Measurements from ENCODE around the gene CNTNAP5. TPM values are rescaled to one million over a fixed set of nuclear protein-coding genes. Genes with fewer than 3 reads are reported as not detected.

CNTNAP5 gene
- total and polyA plus RNA-seq, 12 donors = 0.08 to 4.9 (median 0.96) TPM; not detected in 5

DNA sequence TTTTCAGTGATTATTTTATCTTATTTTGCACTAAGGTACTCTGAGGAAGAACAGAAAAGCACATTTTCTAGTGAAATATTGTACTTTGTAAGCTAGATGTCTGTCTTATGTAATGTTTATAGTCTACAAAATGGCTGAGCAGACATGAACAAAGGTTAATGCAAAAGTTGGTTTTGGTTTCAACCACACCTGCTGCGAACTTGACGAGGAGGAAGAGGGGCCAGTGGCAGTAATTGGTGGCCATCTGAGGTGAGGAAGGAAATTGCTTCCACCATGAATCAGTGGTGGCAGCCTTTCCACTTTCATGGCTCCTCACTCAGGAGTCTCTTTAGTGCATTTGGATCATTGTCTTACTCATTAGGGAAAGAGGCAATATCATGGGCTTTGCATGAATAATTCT lies 894.2 kb downstream of the CNTNAP5 start:
- TF ChIP-seq CTCF (IDR thresholded peaks at IDR 0.05) = no peak
- TF ChIP-seq POLR2A (IDR thresholded peaks at IDR 0.05) = no peak
- no peaks in the 10 kb centered on the region for H3K36me3 ChIP-seq (replicated peaks in 1 of 2)
- intact Hi-C loops (cut with DNase I) = no loop called here

GRCh38 chr2:124920448-124920847 lies 895.4 kb downstream of the CNTNAP5 start:
- Histone ChIP-seq H3K36me3 (replicated peaks in 1 of 2) (no peaks in the 10 kb centered on the region), H3K4me1 (replicated peaks in 1 of 2) (no peaks in the 10 kb centered on the region), H3K4me3 (no peak overlapping the region), H3K27me3 (no peaks in the 10 kb centered on the region), H3K9me3 (replicated peaks in 1 of 3) (no peaks in the 10 kb centered on the region), H3K27ac (no peak overlapping the region)
- whole genome bisulfite sequencing, 4 donors = 67 to 96% (median 92%) methylated on average over 1 of the region's 1 CpG
- DNase-seq = no peak
- TF ChIP-seq POLR2A (IDR thresholded peaks at IDR 0.05) = no peak
- intact Hi-C loops (cut with DNase I) = no loop called here

More for the DNA sequence above, 894.2 kb downstream of the CNTNAP5 start:
- Histone ChIP-seq H3K27me3 (no peaks in the 10 kb centered on the region), H3K27ac (no peak overlapping the region), H3K9me3 (replicated peaks in 1 of 3) (no peaks in the 10 kb centered on the region), H3K4me3 (no peak overlapping the region), H3K4me1 (replicated peaks in 1 of 2) (no peaks in the 10 kb centered on the region)
- 84 to 94% (median 86%) methylated on average over 2 of the region's 2 CpGs for WGBS, 4 donors
- DNase-seq = no peak

- H3K36me3 ChIP-seq (replicated peaks in 1 of 2) = no peaks in the 10 kb centered on the region
- H3K9me3 ChIP-seq (replicated peaks in 1 of 3) = no peaks in the 10 kb centered on the region
- H3K27me3 ChIP-seq = no peaks in the 10 kb centered on the region
- DNase-seq = no peak
- intact Hi-C loops (cut with DNase I) = no loop called here
- TF ChIP-seq CTCF (IDR thresholded peaks at IDR 0.05) (no peak), POLR2A (IDR thresholded peaks at IDR 0.05) (no peak)
- no peak overlapping the region for H3K27ac ChIP-seq
- H3K4me3 ChIP-seq = no peak overlapping the region
- no peaks in the 10 kb centered on the region for H3K4me1 ChIP-seq (replicated peaks in 1 of 2)
- 82 to 90% (median 84%) methylated on average over 5 of the region's 5 CpGs for WGBS, 4 donors
Measured at GRCh38 chr2:124921191-124921590, 896.1 kb downstream of the CNTNAP5 start.

DNA sequence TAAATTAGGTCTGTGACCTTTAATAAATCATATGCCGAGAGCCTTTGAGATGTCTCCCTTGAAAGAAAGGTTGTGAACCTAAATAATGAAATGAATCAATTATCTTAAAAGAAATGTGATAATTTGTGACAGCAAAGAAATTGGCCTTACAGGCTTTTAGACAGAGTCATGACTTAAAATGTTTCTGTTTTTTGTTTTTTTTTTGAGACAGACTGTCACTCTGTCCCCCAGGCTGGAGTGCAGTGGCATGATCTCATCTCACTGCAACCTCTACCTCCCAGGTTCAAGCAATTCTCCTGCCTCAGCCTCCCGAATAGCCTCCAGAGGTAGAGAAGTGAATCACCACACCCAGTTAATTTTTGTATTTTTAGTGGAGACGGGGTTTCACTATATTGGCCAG lies 898.0 kb downstream of the CNTNAP5 start:
- no peak overlapping the region for H3K4me3 ChIP-seq
- DNase-seq = no peak
- TF ChIP-seq CTCF (IDR thresholded peaks at IDR 0.05) (no peak), POLR2A (IDR thresholded peaks at IDR 0.05) (no peak)
- H3K27me3 ChIP-seq = no peaks in the 10 kb centered on the region
- H3K36me3 ChIP-seq (replicated peaks in 1 of 2) = no peaks in the 10 kb centered on the region
- H3K9me3 ChIP-seq (replicated peaks in 1 of 3) = no peaks in the 10 kb centered on the region
- H3K4me1 ChIP-seq (replicated peaks in 1 of 2) = no peaks in the 10 kb centered on the region
- H3K27ac ChIP-seq = no peak overlapping the region
- intact Hi-C loops (cut with DNase I) = no loop called here
- WGBS, 4 donors = 77 to 92% (median 86%) methylated on average over 3 of the region's 3 CpGs

DNA sequence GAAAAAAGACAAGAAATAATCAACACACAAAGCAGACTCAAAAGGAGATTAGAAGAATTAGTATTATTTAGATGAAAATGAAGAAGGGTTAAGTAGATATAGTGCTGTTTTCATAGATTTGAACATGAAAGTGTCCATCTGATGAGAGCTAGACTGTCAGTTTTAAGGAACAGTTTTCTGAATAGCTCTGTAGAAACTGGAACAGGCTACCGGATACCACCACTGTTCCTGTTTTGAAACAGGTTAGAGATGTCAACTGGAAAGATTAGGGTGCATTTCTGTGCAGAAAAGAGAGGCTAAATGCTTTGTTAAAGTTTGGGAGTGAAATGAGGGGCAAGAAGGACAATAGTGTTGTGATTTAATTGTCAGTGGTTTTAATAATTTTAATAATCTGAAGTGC lies 908.8 kb downstream of the CNTNAP5 start:
- no peaks in the 10 kb centered on the region for H3K36me3 ChIP-seq (replicated peaks in 1 of 2)
- no peak overlapping the region for H3K27ac ChIP-seq
- no peaks in the 10 kb centered on the region for H3K9me3 ChIP-seq (replicated peaks in 1 of 3)
- no peaks in the 10 kb centered on the region for H3K27me3 ChIP-seq
- intact Hi-C loops (cut with DNase I) = no loop called here
- no peak overlapping the region for H3K4me3 ChIP-seq
- 68 to 80% (median 73%) methylated on average over 1 of the region's 1 CpG for WGBS, 4 donors
- DNase-seq = no peak
- TF ChIP-seq POLR2A (IDR thresholded peaks at IDR 0.05) (no peak), CTCF (IDR thresholded peaks at IDR 0.05) (no peak)
- no peaks in the 10 kb centered on the region for H3K4me1 ChIP-seq (replicated peaks in 1 of 2)
